Measurements from ENCODE around the gene C1orf116. TPM values are rescaled to one million over a fixed set of nuclear protein-coding genes. Genes with fewer than 3 reads are reported as not detected.

The C1orf116 gene
- polyA plus RNA-seq, 3 donors: 0.03 to 0.04 TPM; not detected in 1

DNA sequence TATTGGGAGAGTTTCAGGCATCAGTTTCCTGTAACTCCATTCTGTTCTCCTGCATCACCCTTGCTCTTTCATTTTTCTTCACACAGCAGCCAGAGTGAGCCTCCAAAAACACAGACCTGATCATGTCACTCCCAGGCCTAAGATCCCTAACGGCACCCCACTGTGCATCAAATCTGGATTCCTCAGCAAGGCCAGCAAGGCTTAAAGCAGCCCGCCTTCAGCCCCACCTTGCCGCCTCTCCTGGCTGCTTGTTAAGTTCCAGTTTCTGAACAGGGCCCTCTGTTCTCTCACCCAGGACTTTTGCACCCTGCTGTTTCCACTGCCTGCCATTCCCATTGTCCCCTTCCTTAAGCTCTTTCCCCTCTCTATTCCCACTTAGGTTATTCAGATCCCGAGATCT lies 29.3 kb downstream of the C1orf116 start:
- H3K4me2 ChIP-seq (replicated peaks; ENCODE audit: extremely low read depth, low read length, poor library complexity, severe bottlenecking): no peak overlapping the region

GRCh38 chr1:207002724-207003146 lies 29.8 kb downstream of the C1orf116 start:
- Histone ChIP-seq H4K20me1 (ENCODE audit: insufficient read depth, low read length) (no peaks in the 10 kb centered on the region), H3K27ac (ENCODE audit: low read depth in 1 of 2, low read length in 2 of 2) (no peak overlapping the region), H3K9ac (ENCODE audit: insufficient read depth, low read length, poor library complexity, severe bottlenecking) (no peak overlapping the region), H3K27me3 (ENCODE audit: control insufficient read depth in 2 of 2, insufficient read depth in 2 of 2, low read length in 2 of 2) (no peaks in the 10 kb centered on the region), H3K4me3 (replicated peaks in 1 of 3; ENCODE audit: low read depth in 2 of 3, low read length in 3 of 3) (no peak overlapping the region), H3K79me2 (ENCODE audit: insufficient read depth, low read length) (no peaks in the 10 kb centered on the region), H3K9me3 (replicated peaks in 1 of 2; ENCODE audit: control insufficient read depth in 1 of 2, insufficient read depth in 1 of 2, low read length in 2 of 2) (no peaks in the 10 kb centered on the region), H3K4me2 (replicated peaks; ENCODE audit: extremely low read depth, low read length, poor library complexity, severe bottlenecking) (no peak overlapping the region), H2AFZ (ENCODE audit: insufficient read depth, low read depth, low read length, poor library complexity, severe bottlenecking) (no peak overlapping the region), H3K4me1 (ENCODE audit: control insufficient read depth in 1 of 2, insufficient read depth in 2 of 2, low read length in 2 of 2) (no peaks in the 10 kb centered on the region), H3K36me3 (replicated peaks in 1 of 2; ENCODE audit: control insufficient read depth in 1 of 2, insufficient read depth in 2 of 2, low read length in 2 of 2) (no peaks in the 10 kb centered on the region)
- 100% methylated on average over 1 of the region's 1 CpG for WGBS (ENCODE audit: insufficient coverage)
- intact Hi-C loops (cut with micrococcal nuclease): no loop called here
- Mint-ChIP-seq H3K9me3 (peaks cover 0 to 3% (median 0%) of the 10 kb centered on the region in 7 donors), H3K27me3 (ENCODE audit: low read depth in 3 of 3) (peaks cover 2 to 9% (median 4%) of the 10 kb centered on the region in 3 donors), H3K36me3 (no peaks in the 10 kb centered on the region), H3K4me1 (peaks cover 2% of the 10 kb centered on the region), H3K4me3 (no peak overlapping the region), H3K27ac (no peak overlapping the region)
- TF ChIP-seq CTCF (IDR thresholded peaks at IDR 0.05): no peak
- DNase-seq: no peak

More for the DNA sequence above, 29.3 kb downstream of the C1orf116 start:
- Histone ChIP-seq H3K27ac (ENCODE audit: low read depth in 1 of 2, low read length in 2 of 2) (no peak overlapping the region), H3K4me3 (replicated peaks in 1 of 3; ENCODE audit: low read depth in 2 of 3, low read length in 3 of 3) (no peak overlapping the region), H3K79me2 (ENCODE audit: insufficient read depth, low read length) (no peaks in the 10 kb centered on the region), H3K4me1 (ENCODE audit: control insufficient read depth in 1 of 2, insufficient read depth in 2 of 2, low read length in 2 of 2) (no peaks in the 10 kb centered on the region), H3K9ac (ENCODE audit: insufficient read depth, low read length, poor library complexity, severe bottlenecking) (no peak overlapping the region), H3K9me3 (replicated peaks in 1 of 2; ENCODE audit: control insufficient read depth in 1 of 2, insufficient read depth in 1 of 2, low read length in 2 of 2) (no peaks in the 10 kb centered on the region), H3K27me3 (ENCODE audit: control insufficient read depth in 2 of 2, insufficient read depth in 2 of 2, low read length in 2 of 2) (no peaks in the 10 kb centered on the region), H2AFZ (ENCODE audit: insufficient read depth, low read depth, low read length, poor library complexity, severe bottlenecking) (no peak overlapping the region), H3K36me3 (replicated peaks in 1 of 2; ENCODE audit: control insufficient read depth in 1 of 2, insufficient read depth in 2 of 2, low read length in 2 of 2) (no peaks in the 10 kb centered on the region), H4K20me1 (ENCODE audit: insufficient read depth, low read length) (no peaks in the 10 kb centered on the region)
- Mint-ChIP-seq H3K27ac (no peak overlapping the region), H3K27me3 (ENCODE audit: low read depth in 3 of 3) (peaks cover 2 to 9% (median 4%) of the 10 kb centered on the region in 3 donors), H3K9me3 (peaks cover 0 to 3% (median 0%) of the 10 kb centered on the region in 7 donors), H3K36me3 (no peaks in the 10 kb centered on the region), H3K4me1 (peaks cover 2% of the 10 kb centered on the region), H3K4me3 (no peak overlapping the region)
- intact Hi-C loops (cut with micrococcal nuclease): no loop called here
- no peak for DNase-seq
- no peak for TF ChIP-seq CTCF (IDR thresholded peaks at IDR 0.05)
- WGBS (ENCODE audit: insufficient coverage): 100% methylated on average over 4 of the region's 4 CpGs
